Muscle of leg (tissue), 11 donors: ENCODE data around the gene PDCD11. TPM values are rescaled to one million over a fixed set of nuclear protein-coding genes. Genes with fewer than 3 reads are reported as not detected.

Experiments
- DNase-seq: peaks from one replicate; pipeline ENCODE4 v3.0.0; 2013
- H3K27ac ChIP-seq: one replicate; pipeline ENCODE4 v1.5.1; 2013; ENCODE audit warnings: mild to moderate bottlenecking, low read length, control low read depth
- H3K27me3 ChIP-seq: one replicate; pipeline ENCODE4 v1.6.1; 2013; ENCODE audit warnings: low read length; ENCODE audit not compliant: control insufficient read depth, insufficient read depth
- H3K36me3 ChIP-seq: one replicate; pipeline ENCODE4 v1.6.1; 2013; ENCODE audit warnings: low read length; ENCODE audit not compliant: control insufficient read depth, insufficient read depth
- H3K4me1 ChIP-seq: one replicate; pipeline ENCODE4 v1.6.1; 2013; ENCODE audit warnings: low read length; ENCODE audit not compliant: control insufficient read depth, insufficient read depth
- H3K4me3 ChIP-seq: one replicate; pipeline ENCODE4 v1.5.1; 2013; ENCODE audit warnings: low read length, control low read depth
- H3K9me3 ChIP-seq: replicated peaks from 2 replicates; pipeline ENCODE4 v1.6.1; 2013; ENCODE audit warnings: low read depth, low read length; ENCODE audit not compliant: control insufficient read depth
- WGBS: methylation state at CpG from one replicate; pipeline ENCODE4 v1.1.5; 2013; ENCODE audit warnings: missing lambda C conversion rate; ENCODE audit not compliant: insufficient coverage; 5-methylcytosine and 5-hydroxymethylcytosine counted together
- polyA plus RNA-seq, 8 donors: library from polyadenylated mRNA; unstranded; fragments of 120-200 nt; gene quantifications; one replicate each; pipeline versions ENCODE4 v1.2.1 to v1.2.3, GENCODE V29; 2013; ENCODE audit warnings: inconsistent platforms in 1 of 8, low replicate concordance in 1 of 8; ENCODE audit not compliant: insufficient read length in 8 of 8, insufficient read depth in 1 of 8
- total RNA-seq: library from RNA; stranded (reverse); fragments of 120-200 nt; gene quantifications from one replicate; pipeline ENCODE4 v1.2.4, GENCODE V29; 2013

PDCD11 gene
- total and polyA plus RNA-seq, 9 donors = 23.5 to 30.3 (median 26.6) TPM

GRCh38 chr10:103455235-103455634 lies 58.8 kb downstream of the PDCD11 start:
- 81% methylated on average over 23 of the region's 25 CpGs for WGBS
- DNase-seq = no peak
- Histone ChIP-seq H3K4me3 (no peak overlapping the region), H3K27me3 (no peaks in the 10 kb centered on the region), H3K9me3 (no peaks in the 10 kb centered on the region), H3K27ac (no peak overlapping the region), H3K4me1 (peaks cover 25% of the 10 kb centered on the region), H3K36me3 (no peaks in the 10 kb centered on the region)

- Histone ChIP-seq H3K4me1 (peaks cover 17% of the 10 kb centered on the region), H3K4me3 (no peak overlapping the region), H3K9me3 (no peaks in the 10 kb centered on the region), H3K27ac (no peak overlapping the region), H3K27me3 (no peaks in the 10 kb centered on the region), H3K36me3 (no peaks in the 10 kb centered on the region)
- WGBS = 75% methylated on average over 9 of the region's 9 CpGs
- DNase-seq = no peak
Observed at GRCh38 chr10:103456074-103456660, 59.7 kb downstream of the PDCD11 start.

GRCh38 chr10:103457176-103457712 lies 60.8 kb downstream of the PDCD11 start:
- 38% methylated on average over 4 of the region's 8 CpGs for WGBS

GRCh38 chr10:103457896-103458583 lies 61.6 kb downstream of the PDCD11 start:
- H3K27ac ChIP-seq = no peak overlapping the region
- no peaks in the 10 kb centered on the region for H3K27me3 ChIP-seq
- no peaks in the 10 kb centered on the region for H3K9me3 ChIP-seq
- H3K4me1 ChIP-seq = peaks cover under 1% of the 10 kb centered on the region
- no peaks in the 10 kb centered on the region for H3K36me3 ChIP-seq
- H3K4me3 ChIP-seq = no peak overlapping the region
- WGBS = 92% methylated on average over 37 of the region's 39 CpGs
- DNase-seq = no peak

More at GRCh38 chr10:103457176-103457712, 60.8 kb downstream of the PDCD11 start:
- H3K9me3 ChIP-seq = no peaks in the 10 kb centered on the region
- H3K36me3 ChIP-seq = no peaks in the 10 kb centered on the region
- no peak overlapping the region for H3K4me3 ChIP-seq
- H3K27ac ChIP-seq = no peak overlapping the region
- peaks cover 8% of the 10 kb centered on the region for H3K4me1 ChIP-seq
- H3K27me3 ChIP-seq = no peaks in the 10 kb centered on the region
- no peak for DNase-seq

- 50% methylated on average over 2 of the region's 9 CpGs for WGBS
Observed at GRCh38 chr10:103458720-103459119, 62.3 kb downstream of the PDCD11 start, which contains the start of gene CALHM1. TSS of gene CALHM1 (minus strand) at chr10:103458900. CDS start at chr10:103458751, 149 bp downstream.

GRCh38 chr10:103459615-103460014 lies 63.2 kb downstream of the PDCD11 start:
- Histone ChIP-seq H3K27me3 (no peaks in the 10 kb centered on the region), H3K27ac (no peak overlapping the region), H3K4me1 (no peaks in the 10 kb centered on the region), H3K36me3 (no peaks in the 10 kb centered on the region), H3K4me3 (no peak overlapping the region), H3K9me3 (no peaks in the 10 kb centered on the region)
- no peak for DNase-seq
- 49% methylated on average over 3 of the region's 4 CpGs for WGBS

More at GRCh38 chr10:103458720-103459119, 62.3 kb downstream of the PDCD11 start, which contains the start of gene CALHM1:
- no peak for DNase-seq
- Histone ChIP-seq H3K27ac (no peak within 1 kb of the TSS), H3K27me3 (no peaks in the 10 kb centered on the region), H3K4me1 (no peaks in the 10 kb centered on the region), H3K4me3 (no peak within 1 kb of the TSS), H3K36me3 (no peaks in the 10 kb centered on the region), H3K9me3 (no peaks in the 10 kb centered on the region)

GRCh38 chr10:103463499-103463898 lies 67.1 kb downstream of the PDCD11 start:
- DNase-seq = no peak
- Histone ChIP-seq H3K4me1 (no peaks in the 10 kb centered on the region), H3K9me3 (no peaks in the 10 kb centered on the region), H3K4me3 (no peak overlapping the region), H3K36me3 (no peaks in the 10 kb centered on the region), H3K27ac (no peak overlapping the region), H3K27me3 (no peaks in the 10 kb centered on the region)
- WGBS = 47% methylated on average over 3 of the region's 4 CpGs

- Histone ChIP-seq H3K27me3 (peaks cover 2% of the 10 kb centered on the region), H3K4me3 (no peak overlapping the region), H3K27ac (no peak overlapping the region), H3K36me3 (no peaks in the 10 kb centered on the region), H3K4me1 (peaks cover 1% of the 10 kb centered on the region), H3K9me3 (no peaks in the 10 kb centered on the region)
- no peak for DNase-seq
- WGBS = 73% methylated on average over 10 of the region's 14 CpGs
Observed at GRCh38 chr10:103465411-103466179, 69.2 kb downstream of the PDCD11 start.

GRCh38 chr10:103466734-103467133 lies 70.3 kb downstream of the PDCD11 start:
- no peaks in the 10 kb centered on the region for H3K9me3 ChIP-seq
- H3K4me3 ChIP-seq = no peak overlapping the region
- DNase-seq = no peak
- no peaks in the 10 kb centered on the region for H3K36me3 ChIP-seq
- H3K27ac ChIP-seq = no peak overlapping the region
- WGBS = 62% methylated on average over 3 of the region's 3 CpGs
- peaks cover 2% of the 10 kb centered on the region for H3K27me3 ChIP-seq
- H3K4me1 ChIP-seq = peaks cover 7% of the 10 kb centered on the region

- no peak for DNase-seq
- Histone ChIP-seq H3K27ac (no peak overlapping the region), H3K27me3 (peaks cover 2% of the 10 kb centered on the region), H3K4me1 (peaks cover 11% of the 10 kb centered on the region), H3K36me3 (no peaks in the 10 kb centered on the region), H3K9me3 (no peaks in the 10 kb centered on the region), H3K4me3 (no peak overlapping the region)
- WGBS = 31% methylated on average over 2 of the region's 7 CpGs
Observed at GRCh38 chr10:103467406-103467805, 71.0 kb downstream of the PDCD11 start.
